GM18517 (cell line): ENCODE data around the gene CACNA2D3.

ENCODE experiments used
- ATAC-seq: cut with Tn5 transposase; IDR thresholded peaks from one replicate; pipeline ENCODE4 v1.9.1; 2021; ENCODE audit warnings: mild to moderate bottlenecking, moderate library complexity; ENCODE audit not compliant: unreplicated experiment

Gene CACNA2D3

GRCh38 chr3:54324103-54324502, 201.8 kb downstream of the CACNA2D3 start:
- ATAC-seq, result no peak

- ATAC-seq, result no peak
Observed at GRCh38 chr3:54326951-54327350, 204.6 kb downstream of the CACNA2D3 start.

DNA sequence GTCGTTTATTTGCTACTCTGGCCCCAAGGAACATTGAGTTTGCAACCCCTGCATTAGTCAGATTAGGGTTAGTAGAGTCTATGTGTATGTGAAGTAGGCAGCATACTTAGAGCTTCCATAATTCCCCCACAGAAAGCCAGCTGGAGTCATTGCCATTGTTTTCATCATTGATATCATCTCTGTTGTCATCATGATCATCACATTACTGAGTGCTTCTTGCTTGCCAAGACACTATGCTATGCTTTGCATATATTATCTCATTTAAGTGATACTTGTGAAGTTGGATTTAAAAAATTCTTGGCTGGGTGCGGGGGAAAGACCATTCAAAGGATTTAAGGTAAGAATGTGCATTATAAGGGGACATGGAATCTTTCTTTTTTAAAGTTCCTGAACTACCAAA, 209.0 kb downstream of the CACNA2D3 start:
- no peak for ATAC-seq

- ATAC-seq, result no peak
Observed at GRCh38 chr3:54337846-54338245, 215.5 kb downstream of the CACNA2D3 start.

- ATAC-seq, result no peak
Observed at GRCh38 chr3:54339608-54340007, 217.3 kb downstream of the CACNA2D3 start.

DNA sequence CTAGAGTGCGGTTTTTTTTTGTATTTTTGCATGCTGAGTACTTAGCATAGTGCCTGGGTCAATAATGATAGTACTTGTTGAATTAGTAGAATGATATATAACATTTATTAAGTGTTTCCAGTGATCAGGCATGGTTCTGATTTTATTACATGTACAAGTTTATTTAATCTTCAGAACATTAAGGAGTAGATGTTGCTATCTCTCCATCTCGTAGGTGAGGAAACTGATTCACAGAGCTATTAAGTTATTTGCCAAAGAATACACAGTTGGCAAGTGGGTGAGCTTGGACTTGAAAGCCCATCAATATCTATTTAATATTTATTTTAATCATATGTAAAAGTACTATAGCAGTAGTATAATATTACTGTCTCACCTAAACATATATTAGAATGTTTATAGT, 219.5 kb downstream of the CACNA2D3 start:
- ATAC-seq, result no peak

DNA sequence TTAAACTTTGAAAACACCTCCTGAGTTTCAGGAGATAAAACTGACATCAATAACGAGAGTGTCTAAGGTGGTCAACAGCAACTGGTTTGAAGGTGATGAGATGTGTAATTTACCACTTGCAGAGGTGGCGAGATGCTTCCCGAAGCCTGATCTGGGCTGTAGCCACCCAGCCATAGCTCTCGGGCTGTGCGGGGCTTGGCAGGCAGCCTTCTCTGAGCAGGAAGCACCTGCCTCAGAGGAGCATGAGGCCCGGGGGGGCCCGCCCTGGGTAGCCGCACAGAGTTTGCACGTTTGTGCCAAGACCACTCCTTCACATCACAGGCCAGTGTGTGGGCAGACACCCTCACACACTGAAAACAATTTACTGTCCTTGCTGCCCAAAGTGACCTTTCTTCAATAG, 220.3 kb downstream of the CACNA2D3 start:
- no peak for ATAC-seq

- ATAC-seq, result no peak
Observed at GRCh38 chr3:54343495-54343894, 221.1 kb downstream of the CACNA2D3 start.

- ATAC-seq, result no peak
Observed at GRCh38 chr3:54344601-54345231, 222.4 kb downstream of the CACNA2D3 start.

- no peak for ATAC-seq
Observed at GRCh38 chr3:54345847-54346375, 223.6 kb downstream of the CACNA2D3 start.

DNA sequence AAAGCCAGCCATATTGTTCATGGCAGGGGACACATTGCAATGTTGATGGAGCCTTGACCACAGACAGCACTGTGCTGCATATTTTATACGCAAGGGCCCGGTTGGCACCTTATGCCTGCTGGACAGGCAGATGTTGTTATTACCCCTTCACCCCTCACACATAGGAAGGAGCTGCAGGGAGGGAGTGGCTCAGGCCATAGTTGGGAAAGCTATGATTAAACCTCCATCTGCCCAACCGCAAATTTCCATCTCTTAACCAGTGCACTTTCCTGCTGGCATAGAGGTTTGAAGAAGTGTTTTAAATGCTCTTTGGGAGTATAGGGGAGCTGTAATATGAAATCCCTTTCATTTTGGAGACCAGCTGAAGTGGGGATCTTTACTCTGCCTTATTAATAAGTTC, 224.7 kb downstream of the CACNA2D3 start:
- no peak for ATAC-seq

DNA sequence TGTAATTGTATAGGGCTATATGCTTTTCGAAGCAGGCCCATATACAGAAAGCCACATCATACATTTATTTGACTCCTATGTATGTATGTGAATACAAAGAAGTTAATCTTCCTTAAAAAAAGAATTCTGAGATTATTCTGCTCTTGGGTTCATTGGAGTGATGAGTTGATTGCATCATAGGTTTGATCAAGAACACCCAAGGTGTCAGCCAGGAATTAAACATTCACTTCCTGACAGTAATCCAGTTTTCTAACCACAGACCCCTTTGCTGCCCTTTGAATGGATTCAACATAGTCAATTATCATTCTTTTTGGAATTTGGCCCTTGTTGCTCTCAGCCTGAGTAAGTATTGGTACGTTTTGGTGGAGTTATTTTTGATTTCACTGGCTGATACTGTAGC, 225.6 kb downstream of the CACNA2D3 start:
- ATAC-seq, result no peak

DNA sequence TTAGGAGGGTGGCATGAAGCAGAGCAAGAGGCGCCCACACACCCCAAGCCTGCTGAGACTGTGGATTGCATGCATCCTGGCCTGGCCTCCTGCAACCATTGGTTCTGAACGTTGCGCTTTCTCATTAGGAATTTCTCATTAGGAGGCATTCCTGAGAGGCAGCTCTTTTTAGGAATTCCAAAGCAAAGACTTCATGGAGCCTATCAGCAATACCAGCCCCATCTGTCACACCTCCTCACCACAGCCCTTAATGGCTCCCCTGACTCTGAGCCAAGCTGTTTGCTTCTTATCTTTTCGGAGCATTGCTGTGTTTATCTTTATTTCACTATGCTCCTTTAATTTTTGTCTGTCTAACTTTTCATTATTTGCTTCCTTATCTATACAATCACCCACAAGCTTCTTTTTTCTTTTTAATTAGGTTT, 226.9 kb downstream of the CACNA2D3 start:
- no peak for ATAC-seq

- no peak for ATAC-seq
Observed at GRCh38 chr3:54349691-54350090, 227.3 kb downstream of the CACNA2D3 start.

GRCh38 chr3:54353546-54353945, 231.2 kb downstream of the CACNA2D3 start:
- no peak for ATAC-seq

DNA sequence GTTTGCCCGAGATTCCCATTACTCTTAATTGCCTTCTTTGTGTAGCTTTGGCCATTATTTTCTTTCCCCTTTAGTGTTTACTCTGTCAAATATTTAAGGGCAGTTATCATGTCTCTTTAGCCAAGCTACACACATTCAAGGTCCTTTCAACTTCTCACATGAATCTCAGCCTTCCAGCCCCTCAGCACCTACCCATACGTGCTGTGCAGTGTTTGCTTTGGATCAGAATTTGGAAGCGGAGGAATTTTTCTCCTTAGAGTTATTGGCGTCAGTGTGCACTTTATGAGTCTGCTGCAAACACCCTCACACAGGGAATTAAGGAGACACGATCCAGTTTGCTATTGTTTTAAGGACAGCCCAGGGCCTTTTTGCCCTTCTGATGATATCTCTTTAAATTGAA, 231.6 kb downstream of the CACNA2D3 start:
- ATAC-seq, result no peak

DNA sequence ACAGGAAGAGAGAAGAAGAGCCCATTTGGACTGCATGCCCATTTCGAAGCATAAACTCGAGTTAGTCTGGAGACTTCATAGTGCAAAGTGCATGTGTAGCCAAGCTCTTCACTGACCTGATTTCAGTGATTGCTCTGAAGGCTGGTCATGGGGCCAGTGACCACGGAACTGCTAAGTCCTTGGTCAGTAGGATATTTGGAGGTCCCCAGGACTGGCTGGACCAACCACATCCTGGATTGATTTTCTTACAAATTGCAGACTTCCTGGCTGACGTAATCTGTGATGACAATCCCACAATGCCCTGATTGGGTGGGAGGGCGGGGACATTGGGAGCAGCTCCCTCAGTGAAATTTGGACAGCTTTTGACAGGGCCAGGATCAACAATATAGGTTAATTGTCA, 233.4 kb downstream of the CACNA2D3 start:
- no peak for ATAC-seq

GRCh38 chr3:54356261-54357045, 234.1 kb downstream of the CACNA2D3 start:
- ATAC-seq, result no peak

GRCh38 chr3:54357301-54357700, 234.9 kb downstream of the CACNA2D3 start:
- ATAC-seq, result no peak

- no peak for ATAC-seq
Observed at GRCh38 chr3:54358316-54358715, 236.0 kb downstream of the CACNA2D3 start.

- no peak for ATAC-seq
Observed at GRCh38 chr3:54358969-54359694, 236.8 kb downstream of the CACNA2D3 start.

GRCh38 chr3:54360320-54360719, 238.0 kb downstream of the CACNA2D3 start:
- ATAC-seq, result no peak
